ENCODE results near the gene CHST3.
A peak's percentile ranks its signal among the peaks of the same experiment; 100 is the strongest.

Gene CHST3

GRCh38 chr10:72025400-72025799 is 61.2 kb downstream of the CHST3 start:
- TF ChIP-seq, protein P1, sequence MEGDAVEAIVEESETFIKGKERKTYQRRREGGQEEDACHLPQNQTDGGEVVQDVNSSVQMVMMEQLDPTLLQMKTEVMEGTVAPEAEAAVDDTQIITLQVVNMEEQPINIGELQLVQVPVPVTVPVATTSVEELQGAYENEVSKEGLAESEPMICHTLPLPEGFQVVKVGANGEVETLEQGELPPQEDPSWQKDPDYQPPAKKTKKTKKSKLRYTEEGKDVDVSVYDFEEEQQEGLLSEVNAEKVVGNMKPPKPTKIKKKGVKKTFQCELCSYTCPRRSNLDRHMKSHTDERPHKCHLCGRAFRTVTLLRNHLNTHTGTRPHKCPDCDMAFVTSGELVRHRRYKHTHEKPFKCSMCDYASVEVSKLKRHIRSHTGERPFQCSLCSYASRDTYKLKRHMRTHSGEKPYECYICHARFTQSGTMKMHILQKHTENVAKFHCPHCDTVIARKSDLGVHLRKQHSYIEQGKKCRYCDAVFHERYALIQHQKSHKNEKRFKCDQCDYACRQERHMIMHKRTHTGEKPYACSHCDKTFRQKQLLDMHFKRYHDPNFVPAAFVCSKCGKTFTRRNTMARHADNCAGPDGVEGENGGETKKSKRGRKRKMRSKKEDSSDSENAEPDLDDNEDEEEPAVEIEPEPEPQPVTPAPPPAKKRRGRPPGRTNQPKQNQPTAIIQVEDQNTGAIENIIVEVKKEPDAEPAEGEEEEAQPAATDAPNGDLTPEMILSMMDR (IDR thresholded peaks at IDR 0.05; ENCODE audit: poor library complexity, severe bottlenecking): no peak

GRCh38 chr10:72025832-72026231 is 61.6 kb downstream of the CHST3 start:
- H3K27ac ChIP-seq (ENCODE audit: poor library complexity, severe bottlenecking): no peak overlapping the region
- no peaks in the 10 kb centered on the region for H3K9me3 ChIP-seq (ENCODE audit: severe bottlenecking)
- TF ChIP-seq, protein P1 (IDR thresholded peaks at IDR 0.05; ENCODE audit: poor library complexity, severe bottlenecking): no peak
- DNase-seq (ENCODE audit: low spot score) (no peak), ATAC-seq (ENCODE audit: low read depth) (no peak)
- no peak overlapping the region for H3K4me3 ChIP-seq (ENCODE audit: severe bottlenecking)
- no peaks in the 10 kb centered on the region for H3K36me3 ChIP-seq (ENCODE audit: low read depth)
- no peaks in the 10 kb centered on the region for H3K27me3 ChIP-seq (ENCODE audit: insufficient read depth, poor library complexity, severe bottlenecking)
- H3K4me1 ChIP-seq (ENCODE audit: insufficient read depth, poor library complexity, severe bottlenecking): peaks cover 13% of the 10 kb centered on the region

More at GRCh38 chr10:72025400-72025799, 61.2 kb downstream of the CHST3 start:
- no peak for DNase-seq (ENCODE audit: low spot score)
- no peak overlapping the region for H3K4me3 ChIP-seq (ENCODE audit: severe bottlenecking)
- no peaks in the 10 kb centered on the region for H3K9me3 ChIP-seq (ENCODE audit: severe bottlenecking)
- H3K27me3 ChIP-seq (ENCODE audit: insufficient read depth, poor library complexity, severe bottlenecking): no peaks in the 10 kb centered on the region
- ATAC-seq (ENCODE audit: low read depth): no peak
- H3K4me1 ChIP-seq (ENCODE audit: insufficient read depth, poor library complexity, severe bottlenecking): peaks cover 13% of the 10 kb centered on the region
- H3K27ac ChIP-seq (ENCODE audit: poor library complexity, severe bottlenecking): no peak overlapping the region
- H3K36me3 ChIP-seq (ENCODE audit: low read depth): no peaks in the 10 kb centered on the region

DNA sequence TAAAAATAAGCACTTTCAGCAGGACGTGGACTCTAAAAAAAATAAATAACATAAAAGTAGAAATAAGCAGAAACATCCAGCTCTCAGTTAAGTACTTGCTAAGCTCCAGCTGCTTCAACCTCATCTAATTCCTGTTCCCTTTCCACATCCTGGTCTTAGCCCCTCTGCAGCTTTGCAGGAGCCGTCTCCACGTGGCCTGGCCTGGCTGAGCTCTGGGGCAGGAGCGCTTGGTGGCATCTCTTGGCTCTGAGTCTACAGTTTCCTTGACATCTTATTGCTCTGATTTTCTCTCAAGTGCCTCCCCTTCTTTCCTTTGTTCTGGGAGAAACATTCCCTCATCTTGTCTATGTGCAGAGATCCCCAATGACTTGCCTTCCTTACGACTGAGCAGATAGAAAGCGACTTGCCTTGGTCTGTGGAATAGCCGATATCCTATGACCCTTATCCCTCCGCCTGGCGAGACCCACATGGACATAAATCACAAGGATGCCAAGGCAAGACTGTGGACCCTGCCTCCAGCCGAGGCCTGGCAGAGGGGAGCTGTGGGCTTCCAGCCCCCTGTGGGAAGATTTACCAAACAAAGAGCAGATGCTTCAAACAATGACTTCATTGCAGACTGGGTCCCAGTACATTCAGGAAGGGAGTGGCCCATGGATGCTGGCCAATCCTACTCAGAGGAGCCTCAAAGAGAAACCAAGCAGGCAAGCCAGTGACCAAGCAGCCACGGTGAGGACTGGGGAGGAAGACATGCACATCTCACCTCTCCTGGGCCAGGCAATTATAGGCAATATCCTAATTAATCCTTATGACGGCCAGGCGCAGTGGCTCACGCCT is 62.3 kb downstream of the CHST3 start:
- no peak overlapping the region for H3K4me3 ChIP-seq (ENCODE audit: severe bottlenecking)
- no peaks in the 10 kb centered on the region for H3K36me3 ChIP-seq (ENCODE audit: low read depth)
- H3K27me3 ChIP-seq (ENCODE audit: insufficient read depth, poor library complexity, severe bottlenecking): no peaks in the 10 kb centered on the region
- ATAC-seq (ENCODE audit: low read depth): peak; percentile 53; the same call in 2 of the 3 replicates
- peaks cover 13% of the 10 kb centered on the region for H3K4me1 ChIP-seq (ENCODE audit: insufficient read depth, poor library complexity, severe bottlenecking)
- H3K9me3 ChIP-seq (ENCODE audit: severe bottlenecking): no peaks in the 10 kb centered on the region
- no peak for DNase-seq (ENCODE audit: low spot score)
- no peak overlapping the region for H3K27ac ChIP-seq (ENCODE audit: poor library complexity, severe bottlenecking)
- TF ChIP-seq, protein P1 (IDR thresholded peaks at IDR 0.05; ENCODE audit: poor library complexity, severe bottlenecking): no peak

DNA sequence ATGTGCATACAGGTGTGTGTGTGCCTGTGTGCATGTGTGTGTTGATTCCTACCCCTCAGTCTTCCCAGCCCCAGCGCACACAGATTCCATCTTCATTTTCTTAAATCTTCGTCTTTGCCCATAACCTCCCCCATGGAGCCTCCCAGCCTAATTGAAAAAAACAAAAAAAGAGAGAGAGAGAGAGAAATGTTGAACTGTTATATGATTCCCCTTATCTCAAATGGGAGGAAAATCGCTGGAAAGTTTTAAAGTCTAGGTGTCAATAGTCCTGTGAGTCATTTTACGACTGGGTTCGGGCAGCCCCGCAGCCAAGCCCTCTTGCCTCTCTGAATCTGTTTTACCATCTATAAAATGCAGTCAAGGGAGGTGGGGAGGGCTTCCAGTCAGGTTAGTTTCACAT is 63.3 kb downstream of the CHST3 start:
- H3K36me3 ChIP-seq (ENCODE audit: low read depth): no peaks in the 10 kb centered on the region
- peak; percentile 72 for ATAC-seq (ENCODE audit: low read depth)
- H3K4me1 ChIP-seq (ENCODE audit: insufficient read depth, poor library complexity, severe bottlenecking): peaks cover 13% of the 10 kb centered on the region
- TF ChIP-seq, protein P1 (IDR thresholded peaks at IDR 0.05; ENCODE audit: poor library complexity, severe bottlenecking): no peak
- no peak overlapping the region for H3K4me3 ChIP-seq (ENCODE audit: severe bottlenecking)
- H3K27ac ChIP-seq (ENCODE audit: poor library complexity, severe bottlenecking): peak overlapping the region; percentile 63
- DNase-seq (ENCODE audit: low spot score): no peak
- no peaks in the 10 kb centered on the region for H3K9me3 ChIP-seq (ENCODE audit: severe bottlenecking)
- H3K27me3 ChIP-seq (ENCODE audit: insufficient read depth, poor library complexity, severe bottlenecking): no peaks in the 10 kb centered on the region

DNA sequence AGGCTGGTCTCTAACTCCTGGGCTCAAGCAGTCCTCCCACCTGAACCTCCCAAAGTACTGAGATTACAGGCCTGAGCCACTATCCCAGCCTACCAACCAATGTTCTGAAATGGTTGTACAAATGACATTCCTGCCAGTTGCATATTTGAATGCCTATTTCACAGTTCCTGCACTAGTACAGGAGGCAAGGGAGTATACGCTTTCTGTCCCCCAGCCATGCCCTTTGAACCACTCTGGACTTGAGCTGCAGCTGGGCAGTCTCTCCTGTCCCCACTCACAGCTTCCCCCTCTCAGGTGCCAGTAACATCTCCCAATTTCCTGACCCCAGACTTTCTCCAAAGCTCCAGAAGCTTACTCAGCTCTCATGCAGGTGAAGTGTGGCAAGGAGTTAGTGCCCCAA is 65.2 kb downstream of the CHST3 start:
- no peaks in the 10 kb centered on the region for H3K36me3 ChIP-seq (ENCODE audit: low read depth)
- H3K9me3 ChIP-seq (ENCODE audit: severe bottlenecking): no peaks in the 10 kb centered on the region
- H3K27me3 ChIP-seq (ENCODE audit: insufficient read depth, poor library complexity, severe bottlenecking): no peaks in the 10 kb centered on the region
- TF ChIP-seq, protein P1 (IDR thresholded peaks at IDR 0.05; ENCODE audit: poor library complexity, severe bottlenecking): no peak
- DNase-seq (ENCODE audit: low spot score) (no peak), ATAC-seq (ENCODE audit: low read depth) (no peak)
- peaks cover 13% of the 10 kb centered on the region for H3K4me1 ChIP-seq (ENCODE audit: insufficient read depth, poor library complexity, severe bottlenecking)
- H3K27ac ChIP-seq (ENCODE audit: poor library complexity, severe bottlenecking): no peak overlapping the region
- H3K4me3 ChIP-seq (ENCODE audit: severe bottlenecking): no peak overlapping the region

All from RWPE2 (cell line).